Measurements from ENCODE around the gene SOX13. TPM values are rescaled to one million over a fixed set of nuclear protein-coding genes. Genes with fewer than 3 reads are reported as not detected.
A peak's percentile ranks its signal among the peaks of the same experiment; 100 is the strongest.

The SOX13 gene
- total and polyA plus RNA-seq, 9 of the 15 experiments (the other 6 are each of a cell fraction or from before 2014, with no cell fraction given) = 0.03 to 0.35 (median 0.06) TPM; not detected in 5

GRCh38 chr1:204150702-204151551 is 78.0 kb downstream of the SOX13 start (continued):
- no peak for TF ChIP-seq HES1 (IDR thresholded peaks at IDR 0.05; ENCODE audit: low read depth)
- peak; percentile 44; the same call in 1 of the 2 replicates for TF ChIP-seq GABPB1 (CRISPR knock-in tag; IDR thresholded peaks at IDR 0.05)
- TF ChIP-seq NCOA1 (IDR thresholded peaks at IDR 0.05; ENCODE audit: low read depth) = no peak
- peak; percentile 16; the same call in 1 of the 2 replicates for TF ChIP-seq TFAP4 (CRISPR knock-in tag; IDR thresholded peaks at IDR 0.05; ENCODE audit: borderline replicate concordance)
- TF ChIP-seq ZNF740 (CRISPR knock-in tag; IDR thresholded peaks at IDR 0.05) = peak; percentile 8; the same call in 1 of the 2 replicates
- TF ChIP-seq ZNF740 (tag; IDR thresholded peaks at IDR 0.05) = no peak
- no peak for TF ChIP-seq ZNF511 (CRISPR knock-in tag; IDR thresholded peaks at IDR 0.05)
- TF ChIP-seq UBTF (IDR thresholded peaks at IDR 0.05; ENCODE audit: borderline replicate concordance in 1 of 2, low read depth in 2 of 2, low read length in 2 of 2) = peak; percentile 49 to 78; a peak in 1 of 4 replicates
- no peak for TF ChIP-seq GTF2F1 (IDR thresholded peaks at IDR 0.05; ENCODE audit: low read depth, low read length)
- no peak for TF ChIP-seq MEF2A (IDR thresholded peaks at IDR 0.05; ENCODE audit: control insufficient read depth, low read depth, low read length)
- TF ChIP-seq TFE3 (CRISPR knock-in tag; IDR thresholded peaks at IDR 0.05) = no peak
